Hematopoietic multipotent progenitor cell treated with erythropoietin and hydrocortisone succinate and interleukin-3 and kit ligand, for 17 days (in vitro differentiated cells): ENCODE data around the gene PRDM10.
"Not testable (repeated sequence)": the region's sequence is repeated elsewhere in the genome, so short reads cannot be mapped to it uniquely, and the experiment has no call there.

Experiments
- DNase-seq: peaks from one replicate; pipeline ENCODE4 v3.0.0-alpha.2; 2015; ENCODE audit warnings: low spot score

Gene PRDM10, protein sequence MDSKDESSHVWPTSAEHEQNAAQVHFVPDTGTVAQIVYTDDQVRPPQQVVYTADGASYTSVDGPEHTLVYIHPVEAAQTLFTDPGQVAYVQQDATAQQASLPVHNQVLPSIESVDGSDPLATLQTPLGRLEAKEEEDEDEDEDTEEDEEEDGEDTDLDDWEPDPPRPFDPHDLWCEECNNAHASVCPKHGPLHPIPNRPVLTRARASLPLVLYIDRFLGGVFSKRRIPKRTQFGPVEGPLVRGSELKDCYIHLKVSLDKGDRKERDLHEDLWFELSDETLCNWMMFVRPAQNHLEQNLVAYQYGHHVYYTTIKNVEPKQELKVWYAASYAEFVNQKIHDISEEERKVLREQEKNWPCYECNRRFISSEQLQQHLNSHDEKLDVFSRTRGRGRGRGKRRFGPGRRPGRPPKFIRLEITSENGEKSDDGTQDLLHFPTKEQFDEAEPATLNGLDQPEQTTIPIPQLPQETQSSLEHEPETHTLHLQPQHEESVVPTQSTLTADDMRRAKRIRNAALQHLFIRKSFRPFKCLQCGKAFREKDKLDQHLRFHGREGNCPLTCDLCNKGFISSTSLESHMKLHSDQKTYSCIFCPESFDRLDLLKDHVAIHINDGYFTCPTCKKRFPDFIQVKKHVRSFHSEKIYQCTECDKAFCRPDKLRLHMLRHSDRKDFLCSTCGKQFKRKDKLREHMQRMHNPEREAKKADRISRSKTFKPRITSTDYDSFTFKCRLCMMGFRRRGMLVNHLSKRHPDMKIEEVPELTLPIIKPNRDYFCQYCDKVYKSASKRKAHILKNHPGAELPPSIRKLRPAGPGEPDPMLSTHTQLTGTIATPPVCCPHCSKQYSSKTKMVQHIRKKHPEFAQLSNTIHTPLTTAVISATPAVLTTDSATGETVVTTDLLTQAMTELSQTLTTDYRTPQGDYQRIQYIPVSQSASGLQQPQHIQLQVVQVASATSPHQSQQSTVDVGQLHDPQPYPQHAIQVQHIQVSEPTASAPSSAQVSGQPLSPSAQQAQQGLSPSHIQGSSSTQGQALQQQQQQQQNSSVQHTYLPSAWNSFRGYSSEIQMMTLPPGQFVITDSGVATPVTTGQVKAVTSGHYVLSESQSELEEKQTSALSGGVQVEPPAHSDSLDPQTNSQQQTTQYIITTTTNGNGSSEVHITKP

DNA sequence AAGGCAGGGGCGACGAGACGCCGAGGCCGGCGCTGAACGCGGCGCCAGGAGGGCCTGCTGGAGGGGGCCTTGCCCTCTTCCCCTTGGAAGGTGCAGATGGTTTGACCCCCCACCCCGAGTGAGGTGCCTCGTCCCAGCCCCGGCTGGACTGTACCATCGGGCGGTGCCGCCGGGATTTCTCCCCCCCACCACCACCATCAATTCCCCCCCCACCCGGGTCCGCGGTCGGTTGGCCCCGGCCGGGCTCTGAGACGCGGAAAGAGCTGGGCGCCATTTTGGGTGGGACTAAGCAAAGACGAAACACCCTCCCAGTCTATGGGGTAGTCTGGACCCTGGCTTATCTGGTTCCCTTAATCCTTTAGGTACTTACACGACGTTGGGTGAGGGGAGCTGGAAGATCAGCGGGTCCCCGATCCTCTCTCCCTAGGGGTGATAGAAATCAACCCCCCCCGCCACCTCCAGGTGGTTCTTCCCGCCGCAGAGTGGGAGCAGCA, at the start of gene PRDM10:
Gene PRDM10, minus strand, starts transcription at position 484 of the 494 bp plus-strand sequence. CDS start 41,871 bp downstream, outside the sequence.
- no peak for DNase-seq

DNA sequence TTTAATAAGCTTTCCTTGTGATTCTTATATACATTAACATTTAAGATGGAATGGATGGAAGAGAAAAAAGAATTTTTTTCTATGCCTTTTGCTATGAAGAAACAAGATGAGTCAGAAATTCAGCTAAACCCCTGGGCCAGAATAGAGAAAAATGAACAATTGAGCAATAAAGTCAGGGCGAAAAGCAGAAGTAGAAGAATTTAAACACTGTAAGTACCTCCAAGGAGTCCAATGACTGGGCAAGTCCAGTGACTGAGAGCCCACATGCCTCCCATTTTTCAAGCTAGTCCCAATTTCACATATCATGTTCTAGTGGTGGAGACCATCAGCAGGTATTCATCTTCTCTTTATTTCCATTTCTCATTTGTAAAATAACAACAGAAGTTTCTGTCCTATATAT, 48.4 kb upstream of the PRDM10 start:
- DNase-seq = no peak

DNA sequence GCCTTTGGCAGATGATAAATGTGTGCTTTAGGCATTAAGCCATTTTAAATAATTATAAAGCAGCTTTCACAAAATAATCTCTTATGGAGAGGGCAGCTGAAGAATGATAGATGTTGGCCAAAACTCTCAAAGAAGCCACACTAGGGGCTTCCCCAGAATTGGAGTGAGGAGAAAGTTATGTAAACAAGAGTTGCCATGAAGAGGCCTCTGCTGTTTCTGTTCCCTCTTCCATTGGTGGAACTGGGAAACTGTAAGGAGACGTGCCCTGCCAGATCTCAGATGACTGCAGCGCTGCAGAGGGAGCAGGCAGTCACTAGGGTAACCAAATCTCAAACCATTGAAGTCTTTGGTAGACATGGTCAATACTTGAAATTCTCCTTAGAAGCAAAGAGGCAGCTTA, 47.6 kb upstream of the PRDM10 start:
- DNase-seq = no peak

DNA sequence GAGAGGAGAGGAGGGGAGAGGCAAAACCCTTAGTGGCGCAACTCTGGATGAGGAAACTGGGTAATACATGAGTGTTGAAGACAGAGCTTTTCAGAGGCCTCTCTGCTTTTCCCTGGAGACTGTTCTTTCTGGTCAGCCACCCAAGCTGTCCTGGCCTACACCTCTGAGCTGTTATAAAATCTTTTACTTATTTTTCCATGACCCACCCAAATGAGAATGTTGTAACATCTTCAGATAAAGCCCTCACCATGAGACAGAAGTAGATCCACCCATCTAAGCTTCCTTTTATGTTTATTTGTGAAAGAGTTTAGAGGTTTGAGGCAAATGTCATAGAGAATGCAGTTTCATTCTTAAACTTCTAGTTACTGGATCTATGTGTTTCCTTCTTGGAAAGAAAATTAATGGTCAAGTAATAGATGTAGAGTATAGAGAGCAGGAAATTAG, 46.7 kb upstream of the PRDM10 start:
- no peak for DNase-seq

DNA sequence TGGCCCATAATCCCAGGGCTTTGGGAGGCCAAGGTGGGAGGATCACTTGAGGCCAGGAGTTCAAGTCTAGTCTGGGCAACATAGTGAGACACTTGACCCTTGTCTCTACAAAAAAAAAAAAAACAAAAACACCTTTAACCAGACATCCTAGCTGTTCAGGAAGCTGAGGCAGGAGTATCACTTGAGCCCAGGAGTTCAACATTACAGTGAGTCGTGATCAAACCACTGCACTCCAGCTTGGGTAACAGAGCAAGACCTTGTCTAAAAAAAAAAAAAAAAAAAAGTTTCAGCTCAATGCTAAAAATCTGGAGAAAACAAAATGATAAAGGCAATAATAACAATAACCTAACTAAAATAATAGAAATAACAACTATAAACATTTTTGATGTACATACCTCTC, 44.5 kb upstream of the PRDM10 start:
- DNase-seq = no peak

DNA sequence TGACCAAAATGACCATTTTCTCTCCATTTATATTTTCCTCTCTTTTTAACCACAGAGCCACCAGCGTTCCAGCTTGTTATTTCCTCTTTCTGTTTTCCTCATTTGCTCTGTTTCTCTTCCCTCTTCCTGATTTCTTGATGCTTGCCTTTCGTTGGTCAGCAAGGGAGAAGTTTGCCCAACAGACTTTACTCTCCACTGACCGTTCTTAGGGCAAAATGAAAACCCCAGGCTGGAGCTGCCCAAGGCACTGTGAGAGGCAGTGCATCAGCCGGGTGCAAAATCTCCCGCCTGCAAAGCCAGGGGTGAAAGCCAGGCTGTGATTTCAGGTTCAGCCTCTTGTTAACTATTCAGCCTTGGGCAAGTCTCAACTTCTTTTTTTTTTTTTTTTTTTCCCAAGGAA, 40.9 kb upstream of the PRDM10 start:
- no peak for DNase-seq

DNA sequence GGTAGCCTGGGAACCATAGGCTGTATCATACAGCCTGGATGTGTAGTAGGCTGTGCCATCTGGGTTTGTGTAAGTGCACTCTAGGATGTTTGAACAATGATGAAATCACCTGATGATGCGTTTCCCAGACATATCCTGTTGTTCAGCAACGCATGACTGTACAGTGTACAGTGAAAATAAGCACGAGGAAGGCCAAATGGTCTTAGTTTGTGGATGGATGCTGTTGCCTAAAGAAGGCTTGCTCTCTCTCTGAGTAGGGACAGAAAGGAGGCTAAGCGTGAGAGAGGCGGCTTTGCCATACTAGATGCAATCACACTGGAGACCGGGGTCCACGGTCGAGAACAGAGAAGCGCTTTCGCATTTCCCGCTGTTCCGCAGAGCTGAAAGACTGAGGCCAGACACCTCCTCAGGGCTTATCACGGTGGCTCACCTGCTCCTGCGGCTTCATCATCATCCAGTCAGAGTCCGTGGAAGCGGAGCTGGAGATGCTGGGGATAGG, 39.5 kb upstream of the PRDM10 start:
- no peak for DNase-seq

DNA sequence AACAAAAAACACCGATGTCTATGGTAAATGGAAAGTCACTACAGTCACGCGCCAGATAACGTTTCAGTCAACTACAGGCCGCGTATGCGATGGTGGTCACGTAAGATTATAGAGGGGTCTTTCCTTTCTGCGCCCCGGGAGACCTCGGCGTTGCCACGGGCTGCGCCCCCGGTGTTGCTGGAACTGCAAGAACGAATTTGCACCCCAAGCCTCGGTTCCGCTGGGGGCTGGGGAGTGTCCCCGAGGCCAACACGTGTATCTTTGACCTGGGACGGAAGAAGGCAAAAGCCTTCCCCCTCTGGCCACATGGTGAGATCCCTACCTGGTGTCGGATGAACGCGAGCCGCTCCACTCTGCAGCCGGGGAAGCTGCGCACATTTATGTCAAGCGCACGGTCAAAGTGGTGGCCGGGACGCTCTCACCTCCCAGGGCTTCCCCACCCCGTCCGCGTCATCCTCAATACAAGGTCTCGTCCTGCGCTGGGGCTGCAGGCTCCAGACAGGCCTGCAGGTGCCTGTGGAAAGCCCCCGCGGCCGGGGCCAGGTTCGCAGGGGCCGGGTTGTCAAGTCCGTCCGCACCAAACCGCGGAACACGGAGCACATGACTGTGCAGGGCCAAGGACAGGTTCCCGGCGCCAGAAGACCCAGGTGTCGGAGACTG, 37.8 kb upstream of the PRDM10 start:
- no peak for DNase-seq

DNA sequence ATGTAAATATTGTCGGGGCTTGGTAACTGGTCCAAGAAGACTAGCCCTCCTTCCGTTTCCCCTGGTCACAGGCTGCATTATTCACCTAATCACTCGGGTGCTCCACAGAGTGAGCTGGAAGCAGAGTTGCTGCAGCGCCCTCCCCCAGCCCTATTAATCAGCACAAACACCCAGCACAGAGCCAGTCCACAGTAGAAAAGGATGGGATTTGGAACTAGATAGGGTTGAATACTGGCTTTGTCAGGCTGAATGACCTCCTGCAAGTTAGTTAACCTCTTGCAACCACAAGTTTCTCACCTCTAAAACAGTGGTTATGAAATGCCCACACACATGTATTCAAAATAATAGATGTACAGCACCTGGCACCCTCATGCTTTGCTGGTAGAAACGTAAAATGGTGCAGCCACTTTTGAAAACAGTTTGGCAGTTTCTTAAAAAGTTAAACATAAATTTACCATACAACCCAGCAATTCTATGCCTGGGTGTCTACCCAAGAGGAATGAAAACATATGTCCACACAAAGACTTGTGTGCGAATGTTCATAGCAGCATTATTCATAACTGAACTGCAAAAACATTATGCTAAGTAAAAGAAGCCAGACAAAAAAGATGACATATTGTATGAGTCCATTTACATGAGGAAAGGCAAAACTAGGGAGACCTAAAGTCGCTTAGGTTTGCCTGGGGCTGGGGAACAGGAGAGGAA, 35.4 kb upstream of the PRDM10 start:
- no peak for DNase-seq

DNA sequence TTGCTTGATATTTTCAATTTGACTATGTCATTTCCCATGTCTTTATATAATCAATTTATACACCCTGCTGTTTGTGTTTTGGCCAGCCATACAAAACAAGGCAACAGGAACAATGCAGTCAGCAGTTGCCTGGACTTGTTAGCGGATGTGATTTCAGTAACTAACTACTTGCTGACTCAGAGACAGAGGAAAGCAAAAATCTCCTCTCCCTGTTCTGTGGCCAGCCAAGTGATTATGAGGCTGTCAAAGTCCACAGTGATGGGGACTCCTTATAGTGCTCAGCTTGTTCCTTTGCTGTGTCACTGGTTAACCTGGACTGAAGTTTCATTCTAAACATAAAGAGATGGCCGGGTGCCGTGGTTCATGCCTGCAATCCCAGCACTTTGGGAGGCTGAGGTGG, 34.4 kb upstream of the PRDM10 start:
- DNase-seq = no peak

DNA sequence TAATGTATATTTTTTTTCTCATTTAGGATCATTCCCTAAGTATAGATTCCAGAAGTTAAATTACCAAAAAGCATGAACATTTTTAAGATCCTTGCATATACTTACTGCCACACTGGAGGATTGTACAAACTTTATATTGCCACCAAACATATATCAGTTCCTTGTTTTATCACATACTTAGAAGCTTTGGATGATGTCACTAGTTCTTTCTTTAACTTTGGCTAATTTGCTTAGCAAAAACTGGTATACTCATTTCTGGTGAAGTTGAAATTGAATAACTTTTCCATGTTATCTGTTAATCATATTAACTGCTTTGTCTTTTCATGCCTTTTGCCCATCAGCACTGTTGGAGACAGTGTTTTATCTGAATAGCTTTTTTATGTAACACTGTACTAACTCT, 31.6 kb upstream of the PRDM10 start:
- DNase-seq = no peak

DNA sequence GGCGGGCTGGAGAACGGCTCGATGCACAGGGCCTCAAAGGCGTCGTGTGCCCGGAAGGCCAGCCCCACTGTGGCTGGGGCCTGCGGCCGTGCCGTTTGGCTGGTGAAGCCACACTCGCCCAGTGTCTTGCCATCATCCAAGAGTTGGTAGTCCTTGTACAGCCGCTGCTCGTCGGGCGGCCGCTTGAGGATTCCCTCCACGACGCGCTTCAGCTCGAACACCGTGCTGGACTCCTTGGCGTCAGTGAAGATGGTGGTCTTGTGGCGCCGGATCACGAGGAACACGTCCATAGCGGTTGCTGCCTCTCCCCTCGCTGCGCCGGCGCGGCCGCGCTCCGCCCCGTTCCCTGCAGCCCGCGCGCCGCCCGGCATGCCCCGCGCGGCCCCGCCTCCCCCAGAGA, 30.3 kb upstream of the PRDM10 start:
- no peak for DNase-seq

DNA sequence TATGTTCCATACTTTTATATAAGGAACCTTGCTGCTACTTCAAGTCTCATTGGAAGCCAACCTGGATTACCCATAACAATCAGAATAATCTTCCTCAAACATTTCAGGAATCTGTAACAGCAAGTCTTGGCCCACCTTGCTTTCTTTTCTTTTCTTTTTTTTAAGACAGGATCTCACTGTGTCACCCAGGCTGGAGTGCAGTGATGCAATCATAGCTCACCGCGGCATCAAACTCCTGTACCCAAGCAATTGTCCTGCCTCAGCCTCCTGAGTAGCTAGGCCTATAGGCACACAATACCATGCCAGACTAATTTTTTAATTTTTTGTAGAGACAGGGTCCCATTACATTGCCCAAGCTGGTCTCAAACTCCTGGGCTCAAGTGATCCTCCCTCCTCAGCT, 29.3 kb upstream of the PRDM10 start:
- no peak for DNase-seq

DNA sequence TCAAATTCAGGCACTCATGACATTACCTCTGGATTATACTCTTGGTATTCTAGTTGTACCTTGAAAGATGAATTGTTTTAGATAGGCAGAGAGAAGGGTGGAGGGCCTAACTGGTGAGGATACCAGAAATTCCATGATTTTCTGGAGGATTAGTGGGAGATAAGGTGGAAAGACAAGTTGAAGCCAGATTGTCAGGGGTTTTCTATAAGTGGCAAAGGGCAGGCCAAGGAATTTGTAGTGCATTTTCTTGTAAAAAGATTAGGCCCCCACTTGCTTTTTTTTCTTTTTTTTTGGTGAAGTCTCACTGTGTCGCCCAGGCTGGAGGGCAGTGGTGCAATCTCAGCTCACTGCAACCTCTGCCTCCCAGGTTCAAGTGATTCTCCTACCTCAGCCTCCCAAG, 28.4 kb upstream of the PRDM10 start:
- no peak for DNase-seq

DNA sequence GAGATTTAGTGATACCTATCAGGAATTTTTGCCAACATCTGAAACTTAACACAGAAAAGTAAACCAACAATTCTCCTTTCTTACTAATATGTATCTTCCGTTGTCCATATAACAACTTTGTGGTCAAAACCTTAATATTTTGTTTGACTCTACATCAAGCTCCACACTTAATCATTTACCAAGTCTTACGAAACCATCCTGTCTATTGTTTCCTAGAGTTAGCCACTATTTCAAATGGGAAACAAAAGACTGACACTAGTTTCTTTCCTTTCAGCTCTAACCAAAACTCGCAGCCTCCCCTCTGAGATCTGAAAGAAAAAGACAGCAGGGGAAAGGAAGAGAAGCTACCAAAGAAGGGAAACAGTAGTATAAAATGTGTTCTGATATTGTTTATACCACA, 26.5 kb upstream of the PRDM10 start:
- DNase-seq = no peak

DNA sequence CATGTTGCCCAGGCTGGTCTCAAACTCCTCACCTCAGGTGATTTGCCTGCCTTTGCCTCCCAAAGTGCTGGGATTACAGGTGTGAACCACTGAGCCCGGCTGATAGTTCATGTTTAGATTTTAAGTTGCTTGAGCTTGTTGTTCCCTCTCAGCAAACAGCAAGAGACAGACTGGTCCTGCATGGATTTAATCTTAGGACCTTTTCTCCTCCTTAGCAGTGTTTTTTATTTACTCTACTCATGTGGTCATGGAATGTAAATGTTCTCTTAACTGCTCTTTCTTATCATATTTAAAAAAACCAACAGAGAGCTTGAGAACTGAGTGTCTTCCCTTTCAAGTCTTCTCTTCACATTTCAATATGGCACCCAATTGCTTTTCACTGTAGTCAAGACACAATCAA, 22.7 kb upstream of the PRDM10 start:
- DNase-seq = no peak

DNA sequence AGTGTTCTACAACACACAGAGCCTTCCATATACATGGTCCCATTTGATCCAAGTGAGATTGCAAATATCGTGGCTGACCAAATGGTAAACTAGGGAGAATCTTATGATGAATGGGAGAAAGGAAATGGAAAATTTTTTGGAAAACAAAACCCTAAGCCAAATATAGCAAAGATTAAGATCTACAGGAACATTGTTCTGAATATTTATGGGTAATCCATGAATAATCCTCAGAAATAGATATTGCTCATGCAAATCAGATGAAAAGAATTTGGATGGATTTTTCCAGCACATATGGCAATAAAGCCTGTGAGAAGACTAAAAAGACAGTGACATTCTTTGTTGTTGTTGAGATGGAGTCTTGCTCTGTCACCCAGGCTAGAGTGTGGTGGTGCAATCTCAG, 21.7 kb upstream of the PRDM10 start:
- DNase-seq = no peak

DNA sequence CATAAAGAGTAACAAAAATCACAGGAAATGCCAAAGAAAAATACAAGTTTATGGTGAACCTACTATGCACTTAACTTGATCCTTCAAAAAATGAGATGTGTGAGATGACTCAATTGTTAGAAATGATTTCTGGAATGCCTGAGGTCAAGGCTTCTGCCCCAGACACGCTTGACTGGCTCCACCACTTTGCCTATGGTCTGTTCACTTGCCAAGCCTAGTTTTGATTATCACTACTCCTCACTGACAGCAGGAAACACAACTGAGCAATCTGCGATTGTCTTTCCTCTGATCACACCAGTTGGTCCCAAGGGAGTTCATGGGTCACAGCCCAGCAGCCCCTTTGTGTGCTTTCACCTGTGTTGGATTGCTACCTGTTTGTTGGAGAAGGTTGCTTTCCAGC, 20.6 kb upstream of the PRDM10 start:
- no peak for DNase-seq

DNA sequence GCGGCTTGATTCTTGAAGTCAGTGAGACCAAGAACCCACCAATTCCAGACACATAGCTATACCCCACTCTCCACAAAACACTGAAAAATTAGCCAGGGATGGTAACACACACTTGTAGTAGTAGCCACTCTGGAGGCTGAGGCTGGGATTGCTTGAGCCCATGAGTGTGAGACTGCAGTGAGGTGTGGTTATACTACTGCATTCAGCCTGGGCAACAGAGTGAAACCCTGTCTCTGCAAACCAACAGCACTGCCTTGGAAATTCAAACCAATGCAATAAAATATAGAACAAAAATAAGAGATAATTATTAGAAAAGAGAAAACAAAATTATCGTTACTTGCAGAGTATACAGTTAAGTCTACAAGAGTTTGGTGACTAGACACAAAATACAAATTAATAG, 20.2 kb upstream of the PRDM10 start:
- no peak for DNase-seq

DNA sequence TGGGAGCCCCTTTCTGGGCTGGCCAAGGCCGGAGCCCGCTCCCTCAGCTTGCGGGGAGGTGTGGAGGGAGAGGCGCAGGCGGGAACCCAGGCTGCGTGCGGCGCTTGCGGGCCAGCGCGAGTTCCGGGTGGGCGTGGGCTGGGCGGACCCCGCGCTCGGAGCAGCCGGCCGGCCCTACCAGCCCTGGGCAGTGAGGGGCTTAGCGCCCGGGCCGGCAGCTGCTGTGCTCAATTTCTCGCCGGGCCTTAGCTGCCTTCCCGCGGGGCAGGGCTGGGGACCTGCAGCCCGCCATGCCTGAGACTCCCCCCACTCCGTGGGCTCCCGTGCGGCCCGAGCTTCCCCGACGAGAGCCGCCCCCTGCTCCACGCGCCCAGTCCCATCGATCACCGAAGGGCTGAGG, 19.0 kb upstream of the PRDM10 start:
- not testable (repeated sequence) for DNase-seq

DNA sequence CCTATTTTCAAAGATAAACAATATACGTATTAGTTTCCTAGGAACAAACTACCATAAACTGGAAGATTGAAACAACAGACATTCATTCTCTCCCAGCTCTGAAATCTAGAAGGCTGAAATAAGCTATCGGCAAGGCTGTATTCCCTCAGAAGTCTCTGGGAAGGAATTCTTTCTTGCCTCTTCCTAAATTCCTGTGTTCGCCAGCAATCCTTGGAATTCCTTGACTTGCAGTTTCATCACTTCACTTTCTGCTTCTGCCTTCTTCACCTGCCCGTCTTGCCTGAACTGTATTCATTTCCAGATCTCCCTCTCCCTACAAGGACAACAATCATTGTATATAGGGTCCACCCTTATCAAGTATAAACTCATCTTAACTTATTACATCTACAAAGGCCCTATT, 17.7 kb upstream of the PRDM10 start:
- no peak for DNase-seq
